ENCODE measurements around the gene GYG2. TPM values are rescaled to one million over a fixed set of nuclear protein-coding genes. Genes with fewer than 3 reads are reported as not detected.

Gene GYG2
- total and polyA plus RNA-seq, 8 donors, result 2.2 to 8.6 (median 4.9) TPM

GRCh38 chrX:2782778-2783177 is 46.0 kb upstream of the GYG2 start:
- no peak overlapping the region for H3K27ac ChIP-seq
- 67 to 70% methylated on average over 4 of the region's 4 CpGs for WGBS, 2 donors
- intact Hi-C loops (cut with DNase I), result no loop called here
- FAIRE-seq, result no peak
- H3K4me3 ChIP-seq, result no peak overlapping the region
- no peaks in the 10 kb centered on the region for H3K36me3 ChIP-seq
- H3K9me3 ChIP-seq, result no peaks in the 10 kb centered on the region
- ATAC-seq, result no peak
- H3K27me3 ChIP-seq, result no peaks in the 10 kb centered on the region
- no peak for TF ChIP-seq CTCF (IDR thresholded peaks at IDR 0.05)
- peaks cover 0 to 5% (median 0%) of the 10 kb centered on the region in 3 donors for H3K4me1 ChIP-seq
- DNase-seq, result no peak

GRCh38 chrX:2784026-2784425 is 44.7 kb upstream of the GYG2 start:
- ATAC-seq, result no peak
- H3K4me3 ChIP-seq, result no peak overlapping the region
- no peak for FAIRE-seq

GRCh38 chrX:2785538-2785937 is 43.2 kb upstream of the GYG2 start:
- WGBS, 2 donors, result 70 to 92% methylated on average over 4 of the region's 4 CpGs
- no peak for TF ChIP-seq CTCF (IDR thresholded peaks at IDR 0.05)
- Histone ChIP-seq H3K36me3 (no peaks in the 10 kb centered on the region), H3K4me3 (no peak overlapping the region), H3K4me1 (peaks cover 0 to 5% (median 0%) of the 10 kb centered on the region in 3 donors), H3K27ac (no peak overlapping the region), H3K27me3 (no peaks in the 10 kb centered on the region), H3K9me3 (no peaks in the 10 kb centered on the region)
- intact Hi-C loops (cut with DNase I), result no loop called here
- FAIRE-seq, result no peak
- ATAC-seq, result no peak
- DNase-seq, result no peak

More at GRCh38 chrX:2784026-2784425, 44.7 kb upstream of the GYG2 start:
- Histone ChIP-seq H3K27me3 (no peaks in the 10 kb centered on the region), H3K27ac (no peak overlapping the region), H3K9me3 (no peaks in the 10 kb centered on the region), H3K36me3 (no peaks in the 10 kb centered on the region), H3K4me1 (peaks cover 0 to 5% (median 0%) of the 10 kb centered on the region in 3 donors)
- WGBS, 2 donors, result 74 to 84% methylated on average over 6 of the region's 6 CpGs
- no peak for DNase-seq
- no peak for TF ChIP-seq CTCF (IDR thresholded peaks at IDR 0.05)
- intact Hi-C loops (cut with DNase I), result no loop called here

- intact Hi-C loops (cut with DNase I), result no loop called here
- Histone ChIP-seq H3K9me3 (no peaks in the 10 kb centered on the region), H3K27ac (no peak overlapping the region), H3K36me3 (no peaks in the 10 kb centered on the region), H3K4me3 (no peak overlapping the region), H3K27me3 (no peaks in the 10 kb centered on the region), H3K4me1 (no peaks in the 10 kb centered on the region)
- ATAC-seq (no peak), FAIRE-seq (no peak), DNase-seq (no peak)
- WGBS, 2 donors, result 75 to 87% methylated on average over 4 of the region's 4 CpGs
- TF ChIP-seq CTCF (IDR thresholded peaks at IDR 0.05), result no peak
These were observed 39.8 kb upstream of the GYG2 start for GRCh38 chrX:2788980-2789379.

GRCh38 chrX:2789569-2789968 is 39.2 kb upstream of the GYG2 start:
- no peaks in the 10 kb centered on the region for H3K27me3 ChIP-seq
- no peak overlapping the region for H3K27ac ChIP-seq
- WGBS, 2 donors, result 84 to 89% methylated on average over 3 of the region's 3 CpGs
- no peak for TF ChIP-seq CTCF (IDR thresholded peaks at IDR 0.05)
- ATAC-seq (no peak), FAIRE-seq (no peak), DNase-seq (no peak)
- intact Hi-C loops (cut with DNase I), result no loop called here
- H3K4me1 ChIP-seq, result no peaks in the 10 kb centered on the region
- H3K4me3 ChIP-seq, result no peak overlapping the region
- H3K9me3 ChIP-seq, result no peaks in the 10 kb centered on the region
- H3K36me3 ChIP-seq, result no peaks in the 10 kb centered on the region
